HEK293 (cell line): ENCODE data around the gene IQSEC1.

Experiments used
- CTCF ChIA-PET: fragments of 350-600 bp; formaldehyde crosslinking; extraction: SDS; loops from one replicate; lab custom pipeline; 2021; ENCODE audit warnings: antibody characterized with exemption; lab: Yijun Ruan, JAX
- POLR2A ChIA-PET: fragments of 300-600 bp; formaldehyde crosslinking; extraction: SDS; loops from one replicate; lab custom pipeline; 2020; ENCODE audit warnings: antibody characterized with exemption, inconsistent platforms; lab: Yijun Ruan, JAX
- H3K27ac ChIP-seq: fragments of 200-500 bp; sonication (Bioruptor generic); 2 replicates; pipeline ENCODE4 v1.5.1; 2014; ENCODE audit warnings: low read depth, low read length, control low read depth, inconsistent platforms; ENCODE audit errors: extremely low read depth
- H3K36me3 ChIP-seq, 2 experiments: fragments of 200-500 bp in 1 of 2; sonication (Bioruptor generic) in 1 of 2; 1 replicate in 1 of 2; 2 replicates in 1 of 2; pipeline ENCODE4 v1.5.1; 2014 to 2017; ENCODE audit warnings: inconsistent platforms in 2 of 2, low read length in 2 of 2; ENCODE audit not compliant: control insufficient read depth in 2 of 2, insufficient read depth in 1 of 2
- H3K4me1 ChIP-seq: fragments of 200-500 bp; sonication (Bioruptor generic); 2 replicates; pipeline ENCODE4 v1.5.1; 2014; ENCODE audit warnings: mild to moderate bottlenecking, low read length, inconsistent platforms; ENCODE audit not compliant: control insufficient read depth, insufficient read depth
- H3K4me3 ChIP-seq: 2 replicates; pipeline ENCODE4 v1.5.1; 2011; ENCODE audit warnings: low read depth, mild to moderate bottlenecking, control low read depth, low read length, moderate library complexity
- H3K9me3 ChIP-seq: fragments of 200-500 bp; sonication (Bioruptor generic); 2 replicates; pipeline ENCODE4 v1.5.1; 2014; ENCODE audit warnings: low read depth, low read length, inconsistent platforms; ENCODE audit not compliant: control insufficient read depth, insufficient read depth
- GLI4 ChIP-seq: fragments of 450-650 bp; formaldehyde crosslinking; IDR thresholded peaks from 2 replicates; pipeline ENCODE4 v1.5.1; 2016; ENCODE audit warnings: missing biosample characterization, missing genetic modification characterization
- KLF9 ChIP-seq: fragments of 450-650 bp; formaldehyde crosslinking; IDR thresholded peaks from 2 replicates; pipeline ENCODE4 v1.5.1; 2016; ENCODE audit warnings: missing biosample characterization, missing genetic modification characterization, low read depth
- PRDM1 ChIP-seq: fragments of 450-650 bp; formaldehyde crosslinking; IDR thresholded peaks from 2 replicates; pipeline ENCODE4; 2016; ENCODE audit warnings: missing biosample characterization, missing genetic modification characterization
- ZEB2 ChIP-seq: fragments of 450-650 bp; formaldehyde crosslinking; IDR thresholded peaks from 2 replicates; pipeline ENCODE4 v1.5.1; 2016; ENCODE audit warnings: missing biosample characterization, missing genetic modification characterization
- ZNF184 ChIP-seq: fragments of 450-650 bp; IDR thresholded peaks from 2 replicates; pipeline ENCODE4 v1.5.1; 2018; ENCODE audit warnings: missing biosample characterization, mild to moderate bottlenecking, missing genetic modification characterization
- ZNF223 ChIP-seq: fragments of 450-650 bp; formaldehyde crosslinking; IDR thresholded peaks from 2 replicates; pipeline ENCODE4 v1.5.1; 2016; ENCODE audit warnings: missing biosample characterization, missing genetic modification characterization
- ZNF23 ChIP-seq: fragments of 450-650 bp; formaldehyde crosslinking; IDR thresholded peaks from 2 replicates; pipeline ENCODE4 v1.5.1; 2016; ENCODE audit warnings: missing biosample characterization, missing genetic modification characterization, borderline replicate concordance
- ZNF37A ChIP-seq: fragments of 450-650 bp; IDR thresholded peaks from 2 replicates; pipeline ENCODE4 v1.5.1; 2018; ENCODE audit warnings: missing biosample characterization, missing genetic modification characterization
- ZNF416 ChIP-seq: fragments of 450-650 bp; formaldehyde crosslinking; IDR thresholded peaks from 2 replicates; pipeline ENCODE4 v1.5.1; 2016; ENCODE audit warnings: missing biosample characterization, missing genetic modification characterization
- ZNF560 ChIP-seq: fragments of 450-650 bp; formaldehyde crosslinking; IDR thresholded peaks from 2 replicates; pipeline ENCODE4 v1.5.1; 2017; ENCODE audit warnings: missing biosample characterization, missing genetic modification characterization, borderline replicate concordance
- ZNF561 ChIP-seq: fragments of 450-650 bp; IDR thresholded peaks from 2 replicates; pipeline ENCODE4 v1.5.1; 2018; ENCODE audit warnings: missing biosample characterization, missing genetic modification characterization, borderline replicate concordance
- ZNF585B ChIP-seq: fragments of 450-650 bp; formaldehyde crosslinking; IDR thresholded peaks from 2 replicates; pipeline ENCODE4 v1.5.1; 2016; ENCODE audit warnings: missing biosample characterization, missing genetic modification characterization
- ZNF600 ChIP-seq: fragments of 450-650 bp; formaldehyde crosslinking; IDR thresholded peaks from 2 replicates; pipeline ENCODE4 v1.5.1; 2016; ENCODE audit warnings: missing biosample characterization, missing genetic modification characterization
- ZNF626 ChIP-seq: fragments of 450-650 bp; sonication (Bioruptor Pico); formaldehyde crosslinking; IDR thresholded peaks from 2 replicates; pipeline ENCODE4 v1.5.1; 2018; ENCODE audit warnings: missing biosample characterization, missing genetic modification characterization, inconsistent platforms
- ZNF670 ChIP-seq: fragments of 450-650 bp; formaldehyde crosslinking; IDR thresholded peaks from 2 replicates; pipeline ENCODE4 v1.5.1; 2016; ENCODE audit warnings: missing biosample characterization, missing genetic modification characterization, low read depth
- ZNF76 ChIP-seq: fragments of 450-650 bp; formaldehyde crosslinking; IDR thresholded peaks from 2 replicates; pipeline ENCODE4; 2016; ENCODE audit warnings: low read depth, missing biosample characterization, missing genetic modification characterization, borderline replicate concordance
- ZNF777 ChIP-seq: fragments of 450-650 bp; formaldehyde crosslinking; IDR thresholded peaks from 2 replicates; pipeline ENCODE4 v1.5.1; 2017; ENCODE audit warnings: missing biosample characterization, missing genetic modification characterization, borderline replicate concordance
- ZNF791 ChIP-seq: fragments of 450-650 bp; formaldehyde crosslinking; IDR thresholded peaks from 2 replicates; pipeline ENCODE4 v1.5.1; 2016; ENCODE audit warnings: missing biosample characterization, missing genetic modification characterization
- ZSCAN16 ChIP-seq: fragments of 450-650 bp; formaldehyde crosslinking; IDR thresholded peaks from 2 replicates; pipeline ENCODE4 v1.5.1; 2016; ENCODE audit warnings: missing biosample characterization, missing genetic modification characterization
- ZSCAN30 ChIP-seq: fragments of 450-650 bp; IDR thresholded peaks from 2 replicates; pipeline ENCODE4 v1.5.1; 2018; ENCODE audit warnings: missing biosample characterization, mild to moderate bottlenecking, missing genetic modification characterization, moderate library complexity
- TF ChIP-seq, protein P1 (sequence below): fragments of 450-650 bp; formaldehyde crosslinking; IDR thresholded peaks from 2 replicates; pipeline ENCODE4 v1.5.1; 2016; ENCODE audit warnings: missing biosample characterization, missing genetic modification characterization
- TF ChIP-seq, protein P2 (sequence below): fragments of 450-650 bp; formaldehyde crosslinking; IDR thresholded peaks from 2 replicates; pipeline ENCODE4 v1.5.1; 2017; ENCODE audit warnings: missing biosample characterization, missing genetic modification characterization
- TF ChIP-seq, protein P3 (sequence below): fragments of 450-650 bp; formaldehyde crosslinking; IDR thresholded peaks from 2 replicates; pipeline ENCODE4 v1.5.1; 2016; ENCODE audit warnings: missing biosample characterization, missing genetic modification characterization
- TF ChIP-seq, protein P4 (sequence below): fragments of 450-650 bp; formaldehyde crosslinking; conservative IDR thresholded peaks from 2 replicates; pipeline ENCODE4 v1.5.1; 2016; ENCODE audit warnings: low read depth, missing biosample characterization, missing genetic modification characterization
- TF ChIP-seq, protein P5 (sequence below): fragments of 450-650 bp; formaldehyde crosslinking; IDR thresholded peaks from 2 replicates; pipeline ENCODE4 v1.5.1; 2016; ENCODE audit warnings: missing biosample characterization, missing genetic modification characterization
- TF ChIP-seq, protein P6 (sequence below): fragments of 450-650 bp; formaldehyde crosslinking; IDR thresholded peaks from 2 replicates; pipeline ENCODE4 v1.5.1; 2016; ENCODE audit warnings: missing biosample characterization, missing genetic modification characterization, borderline replicate concordance

IQSEC1 gene

DNA sequence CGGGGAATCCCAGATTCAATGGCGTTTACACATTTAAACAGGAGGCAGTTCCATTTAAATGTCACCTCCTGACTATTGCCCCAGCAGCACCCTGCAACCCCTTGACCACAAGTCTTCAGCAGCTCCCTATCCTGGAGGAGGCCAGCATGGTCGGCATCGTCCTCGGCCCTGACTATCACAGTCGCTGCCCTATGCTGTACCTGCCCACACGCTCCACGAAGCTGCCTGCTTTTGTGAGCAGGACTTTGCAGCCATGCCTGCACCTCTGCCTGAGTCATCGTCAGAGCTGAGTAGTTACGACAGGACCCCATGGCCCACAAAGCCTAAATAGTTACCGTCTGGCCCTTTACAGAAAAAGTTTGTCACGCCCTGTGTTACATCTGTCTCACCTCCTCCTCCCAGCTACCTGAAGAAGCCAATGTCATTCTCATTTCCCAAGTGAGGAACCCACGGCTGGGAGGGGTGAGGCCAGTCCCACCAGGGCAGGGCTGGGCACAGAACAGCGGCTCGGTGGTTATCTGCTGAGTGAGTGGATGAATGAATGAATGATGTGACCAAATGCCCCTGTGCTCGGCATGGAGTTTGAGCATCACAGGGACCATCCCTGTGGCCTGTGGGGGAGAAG lies 47.8 kb upstream of the IQSEC1 start:
- H3K27ac ChIP-seq: no peak overlapping the region
- no peaks in the 10 kb centered on the region for H3K4me1 ChIP-seq
- CTCF ChIA-PET: no interaction called here
- H3K4me3 ChIP-seq: no peak overlapping the region
- POLR2A ChIA-PET: no interaction called here
- no peak for TF ChIP-seq ZNF416 (tag by site-specific recombination)
- TF ChIP-seq, protein P1, sequence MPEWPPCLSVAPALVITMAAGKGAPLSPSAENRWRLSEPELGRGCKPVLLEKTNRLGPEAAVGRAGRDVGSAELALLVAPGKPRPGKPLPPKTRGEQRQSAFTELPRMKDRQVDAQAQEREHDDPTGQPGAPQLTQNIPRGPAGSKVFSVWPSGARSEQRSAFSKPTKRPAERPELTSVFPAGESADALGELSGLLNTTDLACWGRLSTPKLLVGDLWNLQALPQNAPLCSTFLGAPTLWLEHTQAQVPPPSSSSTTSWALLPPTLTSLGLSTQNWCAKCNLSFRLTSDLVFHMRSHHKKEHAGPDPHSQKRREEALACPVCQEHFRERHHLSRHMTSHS: no peak
- TF ChIP-seq ZEB2 (tag by site-specific recombination): no peak
- TF ChIP-seq ZSCAN16: no peak
- no peak for TF ChIP-seq ZNF223 (tag by site-specific recombination)
- TF ChIP-seq ZNF37A (tag by site-specific recombination): no peak
- no peak for TF ChIP-seq ZNF76
- TF ChIP-seq, protein P2, sequence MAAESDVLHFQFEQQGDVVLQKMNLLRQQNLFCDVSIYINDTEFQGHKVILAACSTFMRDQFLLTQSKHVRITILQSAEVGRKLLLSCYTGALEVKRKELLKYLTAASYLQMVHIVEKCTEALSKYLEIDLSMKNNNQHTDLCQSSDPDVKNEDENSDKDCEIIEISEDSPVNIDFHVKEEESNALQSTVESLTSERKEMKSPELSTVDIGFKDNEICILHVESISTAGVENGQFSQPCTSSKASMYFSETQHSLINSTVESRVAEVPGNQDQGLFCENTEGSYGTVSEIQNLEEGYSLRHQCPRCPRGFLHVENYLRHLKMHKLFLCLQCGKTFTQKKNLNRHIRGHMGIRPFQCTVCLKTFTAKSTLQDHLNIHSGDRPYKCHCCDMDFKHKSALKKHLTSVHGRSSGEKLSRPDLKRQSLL (tag by site-specific recombination): no peak
- TF ChIP-seq ZNF585B: no peak
- TF ChIP-seq PRDM1 (tag by site-specific recombination): no peak
- no peak for TF ChIP-seq ZNF670 (tag by site-specific recombination)
- TF ChIP-seq ZNF777 (tag by site-specific recombination): no peak
- TF ChIP-seq ZNF560 (tag by site-specific recombination): no peak
- TF ChIP-seq ZNF626 (tag by site-specific recombination): no peak
- no peak for TF ChIP-seq ZNF791 (tag by site-specific recombination)
- TF ChIP-seq ZNF600 (tag by site-specific recombination): no peak
- TF ChIP-seq, protein P3, sequence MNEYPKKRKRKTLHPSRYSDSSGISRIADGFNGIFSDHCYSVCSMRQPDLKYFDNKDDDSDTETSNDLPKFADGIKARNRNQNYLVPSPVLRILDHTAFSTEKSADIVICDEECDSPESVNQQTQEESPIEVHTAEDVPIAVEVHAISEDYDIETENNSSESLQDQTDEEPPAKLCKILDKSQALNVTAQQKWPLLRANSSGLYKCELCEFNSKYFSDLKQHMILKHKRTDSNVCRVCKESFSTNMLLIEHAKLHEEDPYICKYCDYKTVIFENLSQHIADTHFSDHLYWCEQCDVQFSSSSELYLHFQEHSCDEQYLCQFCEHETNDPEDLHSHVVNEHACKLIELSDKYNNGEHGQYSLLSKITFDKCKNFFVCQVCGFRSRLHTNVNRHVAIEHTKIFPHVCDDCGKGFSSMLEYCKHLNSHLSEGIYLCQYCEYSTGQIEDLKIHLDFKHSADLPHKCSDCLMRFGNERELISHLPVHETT (tag by site-specific recombination): no peak
- TF ChIP-seq GLI4 (tag by site-specific recombination): no peak
- TF ChIP-seq ZNF184 (tag by site-specific recombination): no peak
- no peaks in the 10 kb centered on the region for H3K36me3 ChIP-seq
- no peaks in the 10 kb centered on the region for H3K9me3 ChIP-seq

DNA sequence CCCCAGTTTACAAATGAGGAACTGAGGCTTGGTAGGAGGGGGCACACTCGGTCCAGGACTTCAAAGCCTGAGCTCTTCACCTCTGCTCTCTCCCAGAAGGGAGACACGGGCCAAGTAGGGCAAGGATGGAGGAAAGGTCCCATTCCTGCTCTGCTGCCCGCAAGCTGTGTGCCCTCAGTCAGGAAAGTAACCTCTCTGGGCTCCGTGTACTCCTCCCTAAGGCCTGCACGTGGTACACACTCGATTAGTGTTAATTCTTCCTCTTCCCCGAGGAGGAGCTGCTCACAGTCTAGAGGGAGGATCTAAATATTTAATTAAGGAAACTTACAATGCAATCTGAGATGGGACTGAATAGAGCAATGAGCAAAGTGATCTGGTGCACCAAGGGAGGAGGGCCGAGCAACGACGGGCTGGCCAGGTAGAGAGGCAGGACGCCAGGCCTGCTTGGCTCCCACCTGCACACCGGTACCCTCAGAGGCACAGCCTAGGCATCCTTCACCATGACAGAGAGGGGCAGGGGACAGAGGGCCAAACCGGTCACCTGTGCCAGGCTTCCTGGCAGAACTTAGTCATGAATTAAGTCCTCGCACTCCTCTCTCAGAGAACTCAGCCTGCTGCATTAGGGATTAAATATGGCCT lies 47.2 kb upstream of the IQSEC1 start:
- POLR2A ChIA-PET: no interaction called here
- no peaks in the 10 kb centered on the region for H3K36me3 ChIP-seq
- TF ChIP-seq, protein P4, sequence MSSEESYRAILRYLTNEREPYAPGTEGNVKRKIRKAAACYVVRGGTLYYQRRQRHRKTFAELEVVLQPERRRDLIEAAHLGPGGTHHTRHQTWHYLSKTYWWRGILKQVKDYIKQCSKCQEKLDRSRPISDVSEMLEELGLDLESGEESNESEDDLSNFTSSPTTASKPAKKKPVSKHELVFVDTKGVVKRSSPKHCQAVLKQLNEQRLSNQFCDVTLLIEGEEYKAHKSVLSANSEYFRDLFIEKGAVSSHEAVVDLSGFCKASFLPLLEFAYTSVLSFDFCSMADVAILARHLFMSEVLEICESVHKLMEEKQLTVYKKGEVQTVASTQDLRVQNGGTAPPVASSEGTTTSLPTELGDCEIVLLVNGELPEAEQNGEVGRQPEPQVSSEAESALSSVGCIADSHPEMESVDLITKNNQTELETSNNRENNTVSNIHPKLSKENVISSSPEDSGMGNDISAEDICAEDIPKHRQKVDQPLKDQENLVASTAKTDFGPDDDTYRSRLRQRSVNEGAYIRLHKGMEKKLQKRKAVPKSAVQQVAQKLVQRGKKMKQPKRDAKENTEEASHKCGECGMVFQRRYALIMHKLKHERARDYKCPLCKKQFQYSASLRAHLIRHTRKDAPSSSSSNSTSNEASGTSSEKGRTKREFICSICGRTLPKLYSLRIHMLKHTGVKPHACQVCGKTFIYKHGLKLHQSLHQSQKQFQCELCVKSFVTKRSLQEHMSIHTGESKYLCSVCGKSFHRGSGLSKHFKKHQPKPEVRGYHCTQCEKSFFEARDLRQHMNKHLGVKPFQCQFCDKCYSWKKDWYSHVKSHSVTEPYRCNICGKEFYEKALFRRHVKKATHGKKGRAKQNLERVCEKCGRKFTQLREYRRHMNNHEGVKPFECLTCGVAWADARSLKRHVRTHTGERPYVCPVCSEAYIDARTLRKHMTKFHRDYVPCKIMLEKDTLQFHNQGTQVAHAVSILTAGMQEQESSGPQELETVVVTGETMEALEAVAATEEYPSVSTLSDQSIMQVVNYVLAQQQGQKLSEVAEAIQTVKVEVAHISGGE (tag by site-specific recombination): no peak
- TF ChIP-seq, protein P5, sequence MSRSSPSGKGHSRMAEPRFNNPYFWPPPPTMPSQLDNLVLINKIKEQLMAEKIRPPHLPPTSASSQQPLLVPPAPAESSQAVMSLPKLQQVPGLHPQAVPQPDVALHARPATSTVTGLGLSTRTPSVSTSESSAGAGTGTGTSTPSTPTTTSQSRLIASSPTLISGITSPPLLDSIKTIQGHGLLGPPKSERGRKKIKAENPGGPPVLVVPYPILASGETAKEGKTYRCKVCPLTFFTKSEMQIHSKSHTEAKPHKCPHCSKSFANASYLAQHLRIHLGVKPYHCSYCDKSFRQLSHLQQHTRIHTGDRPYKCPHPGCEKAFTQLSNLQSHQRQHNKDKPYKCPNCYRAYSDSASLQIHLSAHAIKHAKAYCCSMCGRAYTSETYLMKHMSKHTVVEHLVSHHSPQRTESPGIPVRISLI (tag by site-specific recombination): no peak
- TF ChIP-seq ZNF561 (tag by site-specific recombination): no peak
- TF ChIP-seq ZNF23 (tag by site-specific recombination): no peak
- TF ChIP-seq, protein P6, sequence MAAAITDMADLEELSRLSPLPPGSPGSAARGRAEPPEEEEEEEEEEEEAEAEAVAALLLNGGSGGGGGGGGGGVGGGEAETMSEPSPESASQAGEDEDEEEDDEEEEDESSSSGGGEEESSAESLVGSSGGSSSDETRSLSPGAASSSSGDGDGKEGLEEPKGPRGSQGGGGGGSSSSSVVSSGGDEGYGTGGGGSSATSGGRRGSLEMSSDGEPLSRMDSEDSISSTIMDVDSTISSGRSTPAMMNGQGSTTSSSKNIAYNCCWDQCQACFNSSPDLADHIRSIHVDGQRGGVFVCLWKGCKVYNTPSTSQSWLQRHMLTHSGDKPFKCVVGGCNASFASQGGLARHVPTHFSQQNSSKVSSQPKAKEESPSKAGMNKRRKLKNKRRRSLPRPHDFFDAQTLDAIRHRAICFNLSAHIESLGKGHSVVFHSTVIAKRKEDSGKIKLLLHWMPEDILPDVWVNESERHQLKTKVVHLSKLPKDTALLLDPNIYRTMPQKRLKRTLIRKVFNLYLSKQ (tag by site-specific recombination): no peak
- TF ChIP-seq ZSCAN30 (tag by site-specific recombination): no peak
- no peak for TF ChIP-seq KLF9

More for the DNA sequence above, 47.2 kb upstream of the IQSEC1 start:
- no peak overlapping the region for H3K4me3 ChIP-seq
- CTCF ChIA-PET: no interaction called here
- no peaks in the 10 kb centered on the region for H3K9me3 ChIP-seq
- H3K4me1 ChIP-seq: no peaks in the 10 kb centered on the region
- H3K27ac ChIP-seq: no peak overlapping the region
